ENCODE measurements around the gene MACROD2.

The MACROD2 gene

GRCh38 chr20:15449061-15449460 lies 1453.7 kb downstream of the MACROD2 start:
- DNase-seq (ENCODE audit: low spot score), result peak; percentile 82

GRCh38 chr20:15451241-15451640 lies 1455.9 kb downstream of the MACROD2 start:
- DNase-seq (ENCODE audit: low spot score), result no peak

GRCh38 chr20:15455279-15455678 lies 1460.0 kb downstream of the MACROD2 start:
- DNase-seq (ENCODE audit: low spot score), result no peak

GRCh38 chr20:15461938-15462337 lies 1466.6 kb downstream of the MACROD2 start:
- no peak for DNase-seq (ENCODE audit: low spot score)

GRCh38 chr20:15475483-15475882 lies 1480.2 kb downstream of the MACROD2 start:
- DNase-seq (ENCODE audit: low spot score), result peak; percentile 75

- DNase-seq (ENCODE audit: low spot score), result peak; percentile 17
These were observed 1480.9 kb downstream of the MACROD2 start for GRCh38 chr20:15476186-15476585.

- DNase-seq (ENCODE audit: low spot score), result no peak
These were observed 1481.5 kb downstream of the MACROD2 start for GRCh38 chr20:15476781-15477180.

- no peak for DNase-seq (ENCODE audit: low spot score)
These were observed 1487.2 kb downstream of the MACROD2 start for GRCh38 chr20:15482525-15482924.

GRCh38 chr20:15485519-15485918 lies 1490.2 kb downstream of the MACROD2 start:
- DNase-seq (ENCODE audit: low spot score), result no peak

GRCh38 chr20:15487030-15487429 lies 1491.7 kb downstream of the MACROD2 start:
- peak; percentile 58 for DNase-seq (ENCODE audit: low spot score)

- no peak for DNase-seq (ENCODE audit: low spot score)
These were observed 1492.4 kb downstream of the MACROD2 start for GRCh38 chr20:15487682-15488081.

- DNase-seq (ENCODE audit: low spot score), result peak; percentile 27
These were observed 1496.3 kb downstream of the MACROD2 start for GRCh38 chr20:15491575-15491974.

- DNase-seq (ENCODE audit: low spot score), result peak; percentile 80
These were observed 1499.5 kb downstream of the MACROD2 start for GRCh38 chr20:15494851-15495250.

- DNase-seq (ENCODE audit: low spot score), result no peak
These were observed 1501.3 kb downstream of the MACROD2 start for GRCh38 chr20:15496501-15497039.

GRCh38 chr20:15498926-15499325 lies 1503.6 kb downstream of the MACROD2 start:
- DNase-seq (ENCODE audit: low spot score), result peak; percentile 16

- DNase-seq (ENCODE audit: low spot score), result no peak
These were observed 1511.0 kb downstream of the MACROD2 start for GRCh38 chr20:15506311-15506710.

GRCh38 chr20:15507151-15507550 lies 1511.8 kb downstream of the MACROD2 start:
- no peak for DNase-seq (ENCODE audit: low spot score)

- no peak for DNase-seq (ENCODE audit: low spot score)
These were observed 1516.2 kb downstream of the MACROD2 start for GRCh38 chr20:15511551-15511950.

- DNase-seq (ENCODE audit: low spot score), result no peak
These were observed 1517.6 kb downstream of the MACROD2 start for GRCh38 chr20:15512916-15513315.

GRCh38 chr20:15515691-15516090 lies 1520.4 kb downstream of the MACROD2 start:
- DNase-seq (ENCODE audit: low spot score), result no peak

GRCh38 chr20:15520930-15521524 lies 1525.7 kb downstream of the MACROD2 start:
- no peak for DNase-seq (ENCODE audit: low spot score)

GRCh38 chr20:15523400-15523799 lies 1528.1 kb downstream of the MACROD2 start:
- no peak for DNase-seq (ENCODE audit: low spot score)

GRCh38 chr20:15528391-15529111 lies 1533.2 kb downstream of the MACROD2 start:
- DNase-seq (ENCODE audit: low spot score), result no peak

GRCh38 chr20:15535863-15536262 lies 1540.5 kb downstream of the MACROD2 start:
- DNase-seq (ENCODE audit: low spot score), result no peak

Measured in kidney tubule cell (primary cell).